Measurements from ENCODE around the gene CDKN2A.

GRCh38 chr9:21985964-21986667 lies 8.1 kb downstream of the CDKN2A start:
- TF ChIP-seq CTCF (IDR thresholded peaks at IDR 0.05; ENCODE audit: low read depth, low read length, missing input control) (no peak), YY1 (IDR thresholded peaks at IDR 0.05) (no peak), ATF3 (IDR thresholded peaks at IDR 0.05) (no peak), RAD21 (IDR thresholded peaks at IDR 0.05) (no peak), MAX (IDR thresholded peaks at IDR 0.05) (no peak), TAF1 (conservative IDR thresholded peaks at IDR 0.05) (no peak), FOXA2 (IDR thresholded peaks at IDR 0.05) (no peak), REST (IDR thresholded peaks at IDR 0.05) (no peak), ZBTB33 (IDR thresholded peaks at IDR 0.05) (no peak), SP1 (IDR thresholded peaks at IDR 0.05) (no peak), GABPA (IDR thresholded peaks at IDR 0.05 in 1 of 2, conservative IDR thresholded peaks at IDR 0.05 in 1 of 2) (no peak)
